Body of pancreas (tissue), 4 donors: ENCODE data around the gene FBXL15.

ENCODE experiments used
- POLR2A ChIP-seq, 3 donors: fragments of 450-650 bp; IDR thresholded peaks; one replicate each; pipeline ENCODE4 v1.6.1; 2016; ENCODE audit warnings: antibody characterized with exemption in 3 of 3, mild to moderate bottlenecking in 2 of 3
- TF ChIP-seq, protein P1 (sequence below), 7 experiments: fragments of 450-650 bp in 4 of 7; fragments of 200-600 bp in 3 of 7; sonication (generic) in 3 of 7; IDR thresholded peaks; one replicate each; pipeline ENCODE4 v1.5.1; 2016 to 2019; ENCODE audit warnings: antibody characterized with exemption in 7 of 7

DNA sequence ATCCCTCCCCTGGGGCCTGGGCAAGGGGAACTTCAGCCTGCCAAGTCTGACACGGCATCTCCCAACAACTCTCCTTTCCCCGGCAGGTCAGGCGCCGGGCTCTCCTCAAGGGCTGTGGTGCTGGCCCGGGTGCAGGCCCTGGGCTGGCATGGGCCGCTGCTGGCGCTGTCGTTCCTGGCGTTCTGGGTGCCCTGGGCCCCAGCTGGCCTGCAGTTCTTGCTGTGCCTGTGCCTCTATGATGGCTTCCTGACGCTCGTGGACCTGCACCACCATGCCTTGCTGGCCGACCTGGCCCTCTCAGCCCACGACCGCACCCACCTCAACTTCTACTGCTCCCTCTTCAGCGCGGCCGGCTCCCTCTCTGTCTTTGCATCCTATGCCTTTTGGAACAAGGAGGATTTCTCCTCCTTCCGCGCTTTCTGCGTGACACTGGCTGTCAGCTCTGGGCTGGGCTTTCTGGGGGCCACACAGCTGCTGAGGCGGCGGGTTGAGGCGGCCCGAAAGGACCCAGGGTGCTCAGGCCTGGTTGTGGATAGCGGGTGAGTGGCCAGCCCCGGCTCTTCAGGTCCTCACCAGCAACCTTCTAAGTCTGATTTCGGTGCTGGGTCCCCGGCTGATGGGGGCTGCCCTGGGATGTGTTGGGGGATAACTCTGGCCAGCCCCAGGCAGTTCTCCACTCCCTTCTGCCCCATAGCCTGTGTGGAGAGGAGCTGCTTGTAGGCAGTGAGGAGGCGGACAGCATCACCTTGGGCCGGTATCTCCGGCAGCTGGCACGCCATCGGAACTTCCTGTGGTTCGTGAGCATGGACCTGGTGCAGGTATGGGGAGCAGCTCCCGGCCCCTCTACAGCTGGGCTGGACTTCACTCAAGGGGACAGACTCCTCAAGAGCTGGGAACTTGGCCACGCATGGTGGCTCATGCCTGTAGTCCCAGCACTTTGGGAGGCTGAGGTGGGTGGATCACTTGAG is 50.2 kb downstream of the FBXL15 start:
- TF ChIP-seq, protein P1, sequence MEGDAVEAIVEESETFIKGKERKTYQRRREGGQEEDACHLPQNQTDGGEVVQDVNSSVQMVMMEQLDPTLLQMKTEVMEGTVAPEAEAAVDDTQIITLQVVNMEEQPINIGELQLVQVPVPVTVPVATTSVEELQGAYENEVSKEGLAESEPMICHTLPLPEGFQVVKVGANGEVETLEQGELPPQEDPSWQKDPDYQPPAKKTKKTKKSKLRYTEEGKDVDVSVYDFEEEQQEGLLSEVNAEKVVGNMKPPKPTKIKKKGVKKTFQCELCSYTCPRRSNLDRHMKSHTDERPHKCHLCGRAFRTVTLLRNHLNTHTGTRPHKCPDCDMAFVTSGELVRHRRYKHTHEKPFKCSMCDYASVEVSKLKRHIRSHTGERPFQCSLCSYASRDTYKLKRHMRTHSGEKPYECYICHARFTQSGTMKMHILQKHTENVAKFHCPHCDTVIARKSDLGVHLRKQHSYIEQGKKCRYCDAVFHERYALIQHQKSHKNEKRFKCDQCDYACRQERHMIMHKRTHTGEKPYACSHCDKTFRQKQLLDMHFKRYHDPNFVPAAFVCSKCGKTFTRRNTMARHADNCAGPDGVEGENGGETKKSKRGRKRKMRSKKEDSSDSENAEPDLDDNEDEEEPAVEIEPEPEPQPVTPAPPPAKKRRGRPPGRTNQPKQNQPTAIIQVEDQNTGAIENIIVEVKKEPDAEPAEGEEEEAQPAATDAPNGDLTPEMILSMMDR (IDR thresholded peaks at IDR 0.05): no peak
- no peak for TF ChIP-seq POLR2A (IDR thresholded peaks at IDR 0.05)
